ENCODE results near the gene CDH26.

The CDH26 gene

DNA sequence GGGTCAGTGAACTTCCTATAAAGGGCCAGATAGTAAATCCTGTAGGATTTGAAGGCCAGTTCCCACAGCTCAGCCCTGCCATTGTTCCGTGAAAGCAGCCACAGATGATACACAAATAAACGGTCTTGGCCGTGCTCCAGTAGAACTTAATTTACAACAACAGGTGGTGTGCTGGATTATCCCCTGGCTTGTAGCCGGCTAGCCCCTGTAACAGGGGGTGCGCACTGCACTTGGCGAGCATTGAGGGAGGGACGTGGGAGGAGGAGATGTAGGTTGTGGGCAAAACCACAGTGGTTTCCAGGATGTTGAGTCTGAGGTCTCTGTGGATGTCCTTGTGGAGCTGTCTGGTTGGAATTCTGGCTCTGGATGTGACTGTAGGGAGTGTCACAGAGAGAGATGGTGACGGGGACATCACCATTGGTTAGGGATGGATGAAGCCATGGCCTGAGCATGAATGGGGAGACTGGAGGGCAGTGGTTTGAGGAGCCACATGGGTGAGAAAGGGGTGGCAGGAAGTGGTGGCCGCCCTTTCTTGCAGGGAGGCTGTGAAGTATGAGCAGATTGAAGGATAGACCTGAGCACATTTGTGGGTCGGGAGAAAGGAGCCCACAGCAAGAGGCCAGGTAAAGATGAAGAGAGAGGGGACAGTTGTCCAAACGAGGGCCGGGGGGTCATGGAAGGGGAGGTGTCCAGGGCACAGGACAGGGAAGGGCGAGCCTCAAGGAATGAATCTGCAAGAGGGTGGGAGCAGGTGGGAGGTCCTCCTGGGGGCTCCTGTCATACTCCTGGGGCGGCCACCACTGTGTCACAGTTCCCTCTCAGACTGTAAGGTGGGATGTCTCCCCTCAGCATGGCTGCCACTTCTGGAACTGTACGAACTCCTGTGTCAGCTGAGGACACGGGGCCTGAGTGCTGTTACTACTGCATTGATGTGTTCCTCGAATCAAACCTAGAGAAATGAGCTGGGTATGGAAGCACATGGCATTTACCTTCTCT, 53.6 kb downstream of the CDH26 start:
- H3K4me1 ChIP-seq (ENCODE audit: control insufficient read depth, insufficient read depth, low read length), result no peaks in the 10 kb centered on the region
- no peak overlapping the region for H3K4me3 ChIP-seq (ENCODE audit: low read length)
- no peaks in the 10 kb centered on the region for H3K27me3 ChIP-seq (ENCODE audit: control insufficient read depth, insufficient read depth, low read length)
- H3K36me3 ChIP-seq (ENCODE audit: control insufficient read depth, insufficient read depth, low read length), result no peaks in the 10 kb centered on the region
- no peak overlapping the region for H3K27ac ChIP-seq (ENCODE audit: low read depth, low read length)
- no peak overlapping the region for H3K9ac ChIP-seq (ENCODE audit: low read length)

DNA sequence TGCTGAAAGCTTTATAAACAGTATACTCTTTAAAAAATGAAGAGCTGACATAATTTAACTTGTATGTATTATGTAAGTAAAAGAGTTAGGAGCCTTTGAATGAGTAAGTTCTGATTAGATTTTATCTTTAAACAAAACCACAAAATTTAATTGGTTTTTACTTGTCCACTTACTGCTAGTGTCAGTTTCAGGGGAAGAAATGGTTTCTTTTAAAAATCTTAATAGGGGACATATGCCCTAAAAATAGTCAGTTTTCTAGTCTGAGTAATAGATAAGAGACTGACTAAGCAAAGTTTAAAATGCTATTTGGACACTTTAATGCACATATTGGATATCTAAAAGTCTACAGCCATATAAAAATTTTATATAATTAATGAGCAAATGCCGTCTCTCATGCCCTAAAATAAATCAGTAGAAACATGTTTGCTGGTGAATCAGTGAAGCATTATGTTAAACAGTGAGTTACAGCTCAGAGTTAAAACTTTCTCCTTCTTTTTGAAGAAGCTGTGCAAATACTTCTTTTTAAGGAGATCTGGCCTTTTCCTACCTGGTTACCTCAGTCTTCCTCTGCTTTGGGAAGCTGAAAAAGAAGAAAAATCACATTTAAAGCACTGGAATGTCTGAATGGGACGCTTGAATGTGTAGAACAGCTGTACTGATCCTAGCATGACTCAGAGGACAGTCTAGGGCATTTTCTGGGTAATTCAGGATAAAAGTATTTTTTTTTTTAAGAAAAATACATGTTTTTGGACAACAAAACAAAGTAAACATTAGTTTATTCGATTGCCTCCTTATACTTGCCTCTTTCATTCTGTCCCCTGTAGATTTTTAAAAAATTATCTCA, 55.3 kb downstream of the CDH26 start:
- H3K4me3 ChIP-seq (ENCODE audit: low read length), result no peak overlapping the region
- H3K27ac ChIP-seq (ENCODE audit: low read depth, low read length), result no peak overlapping the region
- H3K9ac ChIP-seq (ENCODE audit: low read length), result no peak overlapping the region
- H3K4me1 ChIP-seq (ENCODE audit: control insufficient read depth, insufficient read depth, low read length), result no peaks in the 10 kb centered on the region
- no peaks in the 10 kb centered on the region for H3K27me3 ChIP-seq (ENCODE audit: control insufficient read depth, insufficient read depth, low read length)
- H3K36me3 ChIP-seq (ENCODE audit: control insufficient read depth, insufficient read depth, low read length), result no peaks in the 10 kb centered on the region

DNA sequence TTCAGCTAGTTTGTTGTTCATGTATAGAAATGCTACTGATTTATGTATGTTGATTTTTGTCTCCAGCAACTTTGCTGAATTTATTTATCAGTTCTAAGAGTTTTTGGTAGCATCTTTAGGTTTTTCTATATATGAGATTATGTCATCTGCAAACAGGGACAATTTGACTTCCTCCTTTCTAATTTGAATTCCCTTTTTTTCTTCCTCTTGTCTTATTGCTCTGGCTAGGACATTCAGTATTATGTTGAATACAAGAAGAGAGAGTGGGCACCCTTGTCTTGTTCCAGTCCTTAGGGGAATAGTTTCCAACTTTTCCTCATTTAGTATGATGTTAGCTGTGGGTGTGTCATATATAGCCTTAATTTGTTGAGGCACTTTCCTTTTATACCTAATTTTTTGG, 58.2 kb downstream of the CDH26 start:
- Histone ChIP-seq H3K4me1 (ENCODE audit: control insufficient read depth, insufficient read depth, low read length) (no peaks in the 10 kb centered on the region), H3K36me3 (ENCODE audit: control insufficient read depth, insufficient read depth, low read length) (no peaks in the 10 kb centered on the region), H3K27ac (ENCODE audit: low read depth, low read length) (no peak overlapping the region), H3K4me3 (ENCODE audit: low read length) (no peak overlapping the region), H3K27me3 (ENCODE audit: control insufficient read depth, insufficient read depth, low read length) (no peaks in the 10 kb centered on the region), H3K9ac (ENCODE audit: low read length) (no peak overlapping the region)

DNA sequence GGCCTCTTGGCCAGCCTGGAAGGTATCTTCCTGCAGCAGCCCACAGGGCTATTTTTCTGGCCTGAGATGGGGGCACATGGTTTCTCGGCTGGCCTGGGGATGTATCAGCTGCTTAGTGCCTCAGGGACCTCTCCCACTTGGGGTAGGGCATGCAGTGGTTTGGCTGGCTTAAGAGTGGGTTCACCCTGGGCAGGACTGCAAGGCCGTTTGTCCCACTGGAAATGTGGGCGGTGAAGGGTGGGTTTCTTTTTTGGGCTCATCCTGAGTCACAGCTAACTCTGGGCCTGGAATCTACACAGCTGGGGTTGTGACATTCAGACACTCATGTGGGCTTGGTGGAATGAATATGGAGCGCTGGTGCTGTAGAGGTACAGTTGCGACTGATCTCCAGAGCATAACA, 62.0 kb downstream of the CDH26 start:
- Histone ChIP-seq H3K4me1 (ENCODE audit: control insufficient read depth, insufficient read depth, low read length) (no peaks in the 10 kb centered on the region), H3K9ac (ENCODE audit: low read length) (no peak overlapping the region), H3K27me3 (ENCODE audit: control insufficient read depth, insufficient read depth, low read length) (no peaks in the 10 kb centered on the region), H3K36me3 (ENCODE audit: control insufficient read depth, insufficient read depth, low read length) (no peaks in the 10 kb centered on the region), H3K4me3 (ENCODE audit: low read length) (no peak overlapping the region), H3K27ac (ENCODE audit: low read depth, low read length) (no peak overlapping the region)

DNA sequence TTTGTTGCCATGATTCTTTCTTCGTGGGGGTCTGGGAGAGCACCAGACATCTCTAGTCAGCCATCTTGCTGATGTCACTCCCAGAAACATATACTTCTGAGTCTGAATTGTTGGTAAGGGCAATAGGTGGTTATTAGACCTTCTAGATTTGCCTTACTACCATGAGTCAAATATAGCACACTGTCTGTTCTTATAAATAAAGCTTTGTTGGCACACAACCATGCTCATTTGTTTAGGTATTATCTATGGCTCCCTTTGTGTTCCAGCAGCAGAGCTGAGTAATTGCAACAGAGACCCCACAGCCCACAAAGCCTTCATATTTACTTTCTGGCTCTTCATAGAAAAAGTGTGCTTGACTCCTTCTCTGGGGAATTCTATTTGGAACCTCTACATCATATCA, 62.9 kb downstream of the CDH26 start:
- H3K4me3 ChIP-seq (ENCODE audit: low read length), result no peak overlapping the region

DNA sequence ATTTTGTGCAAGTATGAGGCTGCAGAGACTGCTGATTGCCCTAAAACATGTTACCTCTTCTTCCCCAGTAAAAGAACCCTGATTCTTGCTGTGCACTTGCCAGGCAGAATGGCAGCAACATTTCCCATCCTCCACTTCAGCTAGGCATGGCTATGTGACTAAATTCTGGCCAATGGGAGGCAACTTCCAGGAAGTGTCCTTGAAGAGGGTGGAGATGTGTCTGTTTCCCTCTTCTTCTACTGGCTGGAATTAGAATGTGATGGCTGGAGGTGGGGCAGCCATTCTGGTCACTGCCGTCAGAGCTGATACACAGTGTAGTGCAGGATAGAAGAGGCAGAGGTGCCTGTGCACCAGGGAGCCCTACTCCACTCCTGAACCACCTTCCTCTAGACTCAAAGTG, 64.6 kb downstream of the CDH26 start:
- Histone ChIP-seq H3K36me3 (ENCODE audit: control insufficient read depth, insufficient read depth, low read length) (no peaks in the 10 kb centered on the region), H3K27me3 (ENCODE audit: control insufficient read depth, insufficient read depth, low read length) (no peaks in the 10 kb centered on the region), H3K4me1 (ENCODE audit: control insufficient read depth, insufficient read depth, low read length) (no peaks in the 10 kb centered on the region)

More for the DNA sequence above, 62.9 kb downstream of the CDH26 start:
- H3K27me3 ChIP-seq (ENCODE audit: control insufficient read depth, insufficient read depth, low read length), result no peaks in the 10 kb centered on the region
- no peaks in the 10 kb centered on the region for H3K4me1 ChIP-seq (ENCODE audit: control insufficient read depth, insufficient read depth, low read length)
- H3K36me3 ChIP-seq (ENCODE audit: control insufficient read depth, insufficient read depth, low read length), result no peaks in the 10 kb centered on the region
- H3K9ac ChIP-seq (ENCODE audit: low read length), result no peak overlapping the region
- no peak overlapping the region for H3K27ac ChIP-seq (ENCODE audit: low read depth, low read length)

DNA sequence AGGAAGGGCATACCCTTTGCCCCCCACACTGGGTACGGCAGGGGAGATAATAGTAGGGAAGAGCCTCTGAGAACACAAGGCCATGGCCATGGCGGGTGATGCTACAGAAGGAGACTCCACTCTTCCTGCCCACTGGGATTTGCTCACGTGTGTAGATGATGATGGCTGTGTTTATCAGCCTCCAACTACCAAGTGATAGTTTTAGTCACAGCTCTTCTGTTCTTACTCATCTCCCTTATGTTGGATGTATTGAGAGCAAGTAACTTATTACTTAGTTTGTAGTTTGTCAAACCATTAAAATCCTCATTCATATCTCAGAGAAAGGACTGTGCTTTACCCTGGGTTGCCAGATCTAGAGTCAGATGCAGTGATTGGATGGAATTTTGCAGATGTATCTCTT, 66.0 kb downstream of the CDH26 start:
- no peak overlapping the region for H3K9ac ChIP-seq (ENCODE audit: low read length)

More for the DNA sequence above, 64.6 kb downstream of the CDH26 start:
- H3K27ac ChIP-seq (ENCODE audit: low read depth, low read length), result no peak overlapping the region
- no peak overlapping the region for H3K9ac ChIP-seq (ENCODE audit: low read length)
- H3K4me3 ChIP-seq (ENCODE audit: low read length), result no peak overlapping the region

DNA sequence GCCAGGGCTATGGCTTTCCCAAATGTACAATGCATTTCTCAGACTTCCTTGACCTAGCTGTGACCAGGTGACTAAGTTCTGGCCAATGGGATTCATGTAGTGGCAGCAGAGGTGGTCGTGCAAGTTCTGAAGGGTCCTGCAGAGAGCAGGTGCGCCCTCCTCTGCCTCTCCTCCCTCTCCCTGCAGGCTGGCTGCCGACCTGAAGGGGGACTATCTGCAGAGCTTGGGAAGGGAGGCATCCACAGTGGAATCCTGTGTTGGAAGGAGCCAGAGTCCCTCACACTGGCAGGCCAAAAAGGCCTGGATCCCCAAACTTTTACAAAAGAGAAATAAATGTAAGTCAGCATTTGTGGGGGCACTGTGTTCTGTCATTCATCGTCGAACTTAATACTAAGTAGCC, 66.6 kb downstream of the CDH26 start:
- H3K27me3 ChIP-seq (ENCODE audit: control insufficient read depth, insufficient read depth, low read length), result no peaks in the 10 kb centered on the region
- H3K9ac ChIP-seq (ENCODE audit: low read length), result no peak overlapping the region
- H3K4me3 ChIP-seq (ENCODE audit: low read length), result no peak overlapping the region
- no peaks in the 10 kb centered on the region for H3K36me3 ChIP-seq (ENCODE audit: control insufficient read depth, insufficient read depth, low read length)
- no peaks in the 10 kb centered on the region for H3K4me1 ChIP-seq (ENCODE audit: control insufficient read depth, insufficient read depth, low read length)
- no peak overlapping the region for H3K27ac ChIP-seq (ENCODE audit: low read depth, low read length)

More for the DNA sequence above, 66.0 kb downstream of the CDH26 start:
- Histone ChIP-seq H3K36me3 (ENCODE audit: control insufficient read depth, insufficient read depth, low read length) (no peaks in the 10 kb centered on the region), H3K4me1 (ENCODE audit: control insufficient read depth, insufficient read depth, low read length) (no peaks in the 10 kb centered on the region), H3K27ac (ENCODE audit: low read depth, low read length) (no peak overlapping the region), H3K4me3 (ENCODE audit: low read length) (no peak overlapping the region), H3K27me3 (ENCODE audit: control insufficient read depth, insufficient read depth, low read length) (no peaks in the 10 kb centered on the region)

DNA sequence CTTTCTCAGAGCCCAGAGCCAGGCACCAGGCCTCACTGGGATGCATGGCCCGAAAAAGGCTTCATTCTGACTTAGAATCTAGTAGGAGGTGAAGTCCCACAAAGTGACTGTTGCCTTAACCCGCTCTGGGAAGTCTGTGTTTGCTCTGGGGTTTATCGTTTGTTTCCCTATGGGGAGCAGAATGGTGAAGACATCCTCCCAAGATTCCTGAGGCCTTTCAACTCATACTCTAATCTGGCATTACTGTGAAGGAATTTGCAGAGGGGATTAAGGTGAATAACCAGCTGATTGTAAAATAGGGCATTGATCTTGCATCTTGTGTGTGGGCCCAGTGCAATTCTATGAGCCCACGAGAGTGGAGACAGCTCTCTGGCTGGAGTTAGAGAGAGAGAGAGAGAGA, 67.8 kb downstream of the CDH26 start:
- no peak overlapping the region for H3K4me3 ChIP-seq (ENCODE audit: low read length)
- no peak overlapping the region for H3K9ac ChIP-seq (ENCODE audit: low read length)
- H3K36me3 ChIP-seq (ENCODE audit: control insufficient read depth, insufficient read depth, low read length), result no peaks in the 10 kb centered on the region
- no peaks in the 10 kb centered on the region for H3K4me1 ChIP-seq (ENCODE audit: control insufficient read depth, insufficient read depth, low read length)
- H3K27ac ChIP-seq (ENCODE audit: low read depth, low read length), result no peak overlapping the region
- H3K27me3 ChIP-seq (ENCODE audit: control insufficient read depth, insufficient read depth, low read length), result no peaks in the 10 kb centered on the region

DNA sequence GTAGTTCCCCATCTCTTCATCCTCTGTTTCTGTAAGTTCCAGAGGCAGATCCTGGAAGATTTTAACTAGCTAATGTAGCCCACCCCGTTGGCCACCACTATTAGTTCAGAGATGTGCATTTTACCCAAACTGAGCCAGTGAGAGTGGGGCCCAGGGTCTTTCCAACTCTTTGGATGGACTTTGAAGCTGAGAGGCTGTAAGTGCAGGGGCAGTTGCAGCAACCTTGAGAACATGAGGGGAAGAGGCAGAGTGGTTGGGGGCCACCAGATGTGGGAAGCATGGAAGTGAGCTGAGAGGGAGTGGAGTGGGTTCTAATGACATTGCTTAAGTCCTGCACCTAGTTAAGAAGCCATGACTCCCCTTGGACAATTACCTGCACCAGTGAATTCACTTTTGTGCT, 72.2 kb downstream of the CDH26 start:
- H3K9ac ChIP-seq (ENCODE audit: low read length), result no peak overlapping the region
- H3K4me1 ChIP-seq (ENCODE audit: control insufficient read depth, insufficient read depth, low read length), result no peaks in the 10 kb centered on the region
- no peaks in the 10 kb centered on the region for H3K27me3 ChIP-seq (ENCODE audit: control insufficient read depth, insufficient read depth, low read length)
- no peak overlapping the region for H3K4me3 ChIP-seq (ENCODE audit: low read length)
- H3K36me3 ChIP-seq (ENCODE audit: control insufficient read depth, insufficient read depth, low read length), result no peaks in the 10 kb centered on the region
- no peak overlapping the region for H3K27ac ChIP-seq (ENCODE audit: low read depth, low read length)

DNA sequence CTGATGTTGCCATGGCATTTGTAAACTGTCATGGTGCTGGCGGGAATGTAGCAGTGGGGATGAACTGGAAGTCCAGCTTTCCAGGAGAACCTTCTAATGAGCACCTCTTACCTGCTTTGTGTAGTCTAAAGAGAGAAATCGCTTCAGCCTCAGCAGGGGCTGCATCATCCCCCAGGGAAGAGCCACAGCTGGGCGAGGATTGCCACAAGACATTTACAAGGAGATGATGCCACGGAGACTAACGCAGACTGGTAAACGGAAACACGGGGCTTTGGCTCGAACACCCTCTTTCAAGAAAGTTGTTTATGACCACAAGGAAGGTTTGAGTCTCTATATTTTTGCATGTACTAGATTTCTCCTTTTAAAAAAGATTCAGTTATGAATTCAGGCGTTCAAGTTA, 72.9 kb downstream of the CDH26 start:
- Histone ChIP-seq H3K9ac (ENCODE audit: low read length) (no peak overlapping the region), H3K4me1 (ENCODE audit: control insufficient read depth, insufficient read depth, low read length) (no peaks in the 10 kb centered on the region), H3K4me3 (ENCODE audit: low read length) (no peak overlapping the region), H3K27me3 (ENCODE audit: control insufficient read depth, insufficient read depth, low read length) (no peaks in the 10 kb centered on the region), H3K36me3 (ENCODE audit: control insufficient read depth, insufficient read depth, low read length) (no peaks in the 10 kb centered on the region), H3K27ac (ENCODE audit: low read depth, low read length) (no peak overlapping the region)

DNA sequence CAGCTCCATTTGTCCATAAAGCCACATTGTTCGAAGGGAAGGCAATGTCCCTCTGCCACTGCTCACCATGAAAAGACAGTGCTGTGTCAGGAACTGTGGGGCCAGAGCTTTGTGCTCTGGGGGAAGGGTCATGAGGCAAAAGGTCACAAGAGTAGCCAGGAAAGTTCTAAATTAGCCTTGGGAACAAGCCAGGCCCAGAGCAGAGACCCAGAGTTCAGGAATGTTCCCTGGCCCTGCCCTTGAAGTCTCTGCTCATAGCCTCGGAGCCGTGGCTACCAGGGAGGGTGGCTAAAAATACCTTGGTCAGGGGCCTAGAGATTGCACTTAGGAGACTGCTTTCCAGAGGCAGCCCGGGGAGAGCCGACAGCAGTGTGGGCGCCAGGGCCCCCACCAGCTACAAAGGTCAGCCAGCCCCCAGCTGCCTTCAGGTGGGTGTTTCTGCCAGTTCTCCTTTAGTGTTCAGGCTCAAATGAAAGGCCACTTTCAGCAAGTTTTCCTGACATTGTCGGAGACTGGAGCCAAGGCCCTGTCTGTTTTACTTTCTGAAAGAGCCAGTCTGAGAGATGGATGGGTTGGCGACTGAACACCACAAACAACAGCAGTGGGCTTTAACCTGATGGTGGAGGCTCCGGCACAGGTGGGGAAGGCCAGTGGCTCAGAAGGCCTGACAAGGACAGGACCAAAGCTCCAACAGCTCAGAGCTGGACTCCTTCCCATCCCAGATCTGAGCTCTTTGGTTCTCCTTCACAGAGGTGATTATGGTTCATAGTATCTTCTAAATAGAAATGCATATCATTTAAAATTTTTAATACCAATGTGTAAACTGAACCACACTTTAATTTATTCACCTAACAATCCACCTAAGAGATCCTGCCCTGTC, 76.2 kb downstream of the CDH26 start:
- H3K27me3 ChIP-seq (ENCODE audit: control insufficient read depth, insufficient read depth, low read length), result no peaks in the 10 kb centered on the region
- no peak overlapping the region for H3K9ac ChIP-seq (ENCODE audit: low read length)
- no peak overlapping the region for H3K27ac ChIP-seq (ENCODE audit: low read depth, low read length)
- H3K4me1 ChIP-seq (ENCODE audit: control insufficient read depth, insufficient read depth, low read length), result no peaks in the 10 kb centered on the region
- no peak overlapping the region for H3K4me3 ChIP-seq (ENCODE audit: low read length)
- H3K36me3 ChIP-seq (ENCODE audit: control insufficient read depth, insufficient read depth, low read length), result no peaks in the 10 kb centered on the region
